Calu3 (cell line): ENCODE results near the gene MTARC2. TPM values are rescaled to one million over a fixed set of nuclear protein-coding genes. Genes with fewer than 3 reads are reported as not detected.

Experiments
- BruUV-seq: library from RNA; stranded (reverse); fragments of 400-500 nt; replicated peaks from 2 replicates; lab custom pipeline; 2021; lab: Mats Ljungman, UMichigan
- CTCF ChIA-PET: fragments of 300-600 bp; sonication (Branson Sonifier 250); formaldehyde crosslinking; loops from one replicate; lab custom pipeline; 2022; ENCODE audit warnings: antibody characterized with exemption; lab: Charles Lee
- DNase-seq: peaks from one replicate; pipeline ENCODE4 v3.0.0; 2022
- H3K27ac Mint-ChIP-seq: one replicate; pipeline ENCODE4 v1.8.0; 2022; ENCODE audit warnings: mixed read lengths; ENCODE audit not compliant: unreplicated experiment
- H3K27me3 Mint-ChIP-seq: one replicate; pipeline ENCODE4 v1.8.0; 2022; ENCODE audit warnings: mixed read lengths; ENCODE audit not compliant: unreplicated experiment
- H3K36me3 Mint-ChIP-seq: one replicate; pipeline ENCODE4 v1.8.0; 2022; ENCODE audit warnings: mild to moderate bottlenecking, moderate library complexity, mixed read lengths; ENCODE audit not compliant: insufficient read depth, unreplicated experiment
- H3K4me1 Mint-ChIP-seq: one replicate; pipeline ENCODE4 v1.8.0; 2022; ENCODE audit warnings: mild to moderate bottlenecking, low read depth, mixed read lengths; ENCODE audit not compliant: unreplicated experiment
- H3K4me3 Mint-ChIP-seq: one replicate; pipeline ENCODE4 v1.8.0; 2022; ENCODE audit warnings: mild to moderate bottlenecking, low read depth, moderate library complexity, mixed read lengths; ENCODE audit not compliant: unreplicated experiment
- H3K9me3 Mint-ChIP-seq: one replicate; pipeline ENCODE4 v1.8.0; 2022; ENCODE audit warnings: low read depth, mixed read lengths; ENCODE audit not compliant: unreplicated experiment
- intact Hi-C: fragments of 100-400 bp; cut with micrococcal nuclease; formaldehyde crosslinking; loops from one replicate; pipeline ENCODE4 v1.10.0; 2022; ENCODE audit not compliant: unreplicated experiment
- total RNA-seq: library from RNA; stranded (reverse); gene quantifications from 2 replicates; pipeline ENCODE4 v1.2.3, GENCODE V29; 2022
- TF ChIP-seq, protein P1 (sequence below): fragments of 200-600 bp; IDR thresholded peaks from one replicate; pipeline ENCODE4 v1.8.0; 2022; ENCODE audit warnings: antibody characterized with exemption; ENCODE audit not compliant: unreplicated experiment

The MTARC2 gene
- total RNA-seq, 1 experiment from 2014 or later: 16.4 TPM

DNA sequence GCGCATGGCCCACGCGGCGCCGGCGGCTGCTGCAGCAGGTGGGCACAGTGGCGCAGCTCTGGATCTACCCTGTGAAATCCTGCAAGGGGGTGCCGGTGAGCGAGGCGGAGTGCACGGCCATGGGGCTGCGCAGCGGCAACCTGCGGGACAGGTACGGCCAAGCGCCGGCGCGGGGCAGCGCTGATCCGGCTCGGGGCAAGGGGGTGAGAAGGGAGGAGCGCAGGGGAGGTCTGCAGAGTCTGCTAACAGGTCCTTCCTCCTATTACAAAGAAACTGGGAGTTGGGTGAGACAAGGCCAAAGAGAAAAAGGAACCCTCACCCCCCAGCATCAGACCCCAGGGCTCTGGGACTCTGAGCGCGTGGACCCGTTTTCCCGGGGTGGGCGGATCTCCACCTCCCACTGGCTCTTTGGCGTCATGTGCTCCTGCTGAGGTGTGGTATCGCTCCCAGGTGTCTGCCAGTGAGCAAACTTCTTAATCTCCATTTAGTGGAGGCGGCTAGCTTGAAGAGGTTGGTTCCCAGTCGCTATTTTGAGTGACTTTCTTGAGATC is 39.0 kb downstream of the MTARC2 start:
- TF ChIP-seq, protein P1, sequence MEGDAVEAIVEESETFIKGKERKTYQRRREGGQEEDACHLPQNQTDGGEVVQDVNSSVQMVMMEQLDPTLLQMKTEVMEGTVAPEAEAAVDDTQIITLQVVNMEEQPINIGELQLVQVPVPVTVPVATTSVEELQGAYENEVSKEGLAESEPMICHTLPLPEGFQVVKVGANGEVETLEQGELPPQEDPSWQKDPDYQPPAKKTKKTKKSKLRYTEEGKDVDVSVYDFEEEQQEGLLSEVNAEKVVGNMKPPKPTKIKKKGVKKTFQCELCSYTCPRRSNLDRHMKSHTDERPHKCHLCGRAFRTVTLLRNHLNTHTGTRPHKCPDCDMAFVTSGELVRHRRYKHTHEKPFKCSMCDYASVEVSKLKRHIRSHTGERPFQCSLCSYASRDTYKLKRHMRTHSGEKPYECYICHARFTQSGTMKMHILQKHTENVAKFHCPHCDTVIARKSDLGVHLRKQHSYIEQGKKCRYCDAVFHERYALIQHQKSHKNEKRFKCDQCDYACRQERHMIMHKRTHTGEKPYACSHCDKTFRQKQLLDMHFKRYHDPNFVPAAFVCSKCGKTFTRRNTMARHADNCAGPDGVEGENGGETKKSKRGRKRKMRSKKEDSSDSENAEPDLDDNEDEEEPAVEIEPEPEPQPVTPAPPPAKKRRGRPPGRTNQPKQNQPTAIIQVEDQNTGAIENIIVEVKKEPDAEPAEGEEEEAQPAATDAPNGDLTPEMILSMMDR: no peak
- DNase-seq: peak; percentile 80
- H3K27me3 Mint-ChIP-seq: no peaks in the 10 kb centered on the region
- peaks cover 18% of the 10 kb centered on the region for H3K4me1 Mint-ChIP-seq
- intact Hi-C loops: no loop called here
- H3K4me3 Mint-ChIP-seq: peak overlapping the region; percentile 93
- H3K36me3 Mint-ChIP-seq: peaks cover 26% of the 10 kb centered on the region
- CTCF ChIA-PET: interaction anchor here (0.6 to 1.4 kb wide), 5 partner anchors 11 to 515 kb away, joined by 3 to 4 read pairs (median 3); partner anchors contain the start of genes MTARC2 and RAB3GAP2
- no TSS peak for BruUV-seq
- H3K27ac Mint-ChIP-seq: peak overlapping the region; percentile 77
- H3K9me3 Mint-ChIP-seq: no peaks in the 10 kb centered on the region

DNA sequence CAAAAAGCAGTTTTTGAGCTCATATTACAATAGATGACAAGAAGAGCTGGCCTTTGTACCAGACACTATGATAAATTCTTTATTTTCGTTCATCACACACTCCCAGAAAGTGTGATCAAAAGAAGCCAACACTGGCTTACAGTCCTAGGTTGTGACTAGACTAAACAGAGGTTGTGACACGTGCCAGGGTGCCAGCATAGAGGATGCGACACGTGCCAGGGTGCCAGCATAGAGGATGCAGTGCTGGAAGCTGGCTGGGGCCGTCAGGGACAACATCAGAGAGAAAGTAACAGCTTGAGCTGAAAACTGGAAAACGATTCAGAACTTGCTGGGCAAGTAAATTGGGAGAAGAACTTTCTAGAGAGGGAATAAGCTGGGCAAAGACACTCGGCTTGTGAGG is 40.8 kb downstream of the MTARC2 start:
- Mint-ChIP-seq H3K27ac (no peak overlapping the region), H3K4me1 (peaks cover 18% of the 10 kb centered on the region), H3K9me3 (no peaks in the 10 kb centered on the region), H3K36me3 (peaks cover 30% of the 10 kb centered on the region), H3K4me3 (no peak overlapping the region), H3K27me3 (no peaks in the 10 kb centered on the region)
- TF ChIP-seq, protein P1: no peak
- CTCF ChIA-PET: interaction anchor here (0.7 kb wide), 1 partner anchor 155 kb away, joined by 5 read pairs; no protein-coding TSS in a partner anchor
- intact Hi-C loops: no loop called here
- no TSS peak for BruUV-seq
- DNase-seq: no peak

DNA sequence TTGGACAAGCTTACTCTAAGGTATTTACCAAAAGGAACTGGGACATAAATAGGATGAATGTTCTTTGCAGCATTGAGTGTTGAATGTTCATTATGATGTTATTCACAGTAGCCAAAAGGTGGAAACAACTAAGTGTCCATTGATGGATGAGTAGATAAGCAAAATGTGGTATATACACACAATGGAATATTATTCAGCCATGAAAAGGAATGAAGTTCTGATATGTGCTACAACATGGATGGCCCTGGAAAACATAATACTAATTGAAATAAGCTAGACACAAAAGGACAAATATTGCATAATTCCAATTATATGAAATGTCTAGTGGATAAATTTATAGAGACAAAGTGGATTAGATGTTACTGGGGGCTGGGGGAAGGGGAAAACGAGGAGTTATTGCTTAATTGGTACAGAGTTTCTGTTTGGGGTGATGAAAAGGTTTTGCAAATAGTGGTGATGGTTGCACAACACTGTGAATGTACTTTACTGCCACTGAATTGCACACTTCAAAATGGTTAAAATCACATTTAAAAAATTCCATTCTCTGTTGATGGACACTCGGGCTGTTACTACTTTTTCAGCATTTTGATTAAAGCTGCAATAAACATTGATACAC is 41.5 kb downstream of the MTARC2 start:
- no peaks in the 10 kb centered on the region for H3K9me3 Mint-ChIP-seq
- CTCF ChIA-PET: interaction anchor here (0.6 kb wide), 1 partner anchor 168 kb away, joined by 8 read pairs; no protein-coding TSS in a partner anchor
- no peaks in the 10 kb centered on the region for H3K27me3 Mint-ChIP-seq
- H3K36me3 Mint-ChIP-seq: peaks cover 30% of the 10 kb centered on the region
- H3K4me3 Mint-ChIP-seq: no peak overlapping the region
- no TSS peak for BruUV-seq
- peaks cover 18% of the 10 kb centered on the region for H3K4me1 Mint-ChIP-seq
- no peak for DNase-seq
- H3K27ac Mint-ChIP-seq: no peak overlapping the region
- TF ChIP-seq, protein P1: no peak
- intact Hi-C loops: no loop called here

DNA sequence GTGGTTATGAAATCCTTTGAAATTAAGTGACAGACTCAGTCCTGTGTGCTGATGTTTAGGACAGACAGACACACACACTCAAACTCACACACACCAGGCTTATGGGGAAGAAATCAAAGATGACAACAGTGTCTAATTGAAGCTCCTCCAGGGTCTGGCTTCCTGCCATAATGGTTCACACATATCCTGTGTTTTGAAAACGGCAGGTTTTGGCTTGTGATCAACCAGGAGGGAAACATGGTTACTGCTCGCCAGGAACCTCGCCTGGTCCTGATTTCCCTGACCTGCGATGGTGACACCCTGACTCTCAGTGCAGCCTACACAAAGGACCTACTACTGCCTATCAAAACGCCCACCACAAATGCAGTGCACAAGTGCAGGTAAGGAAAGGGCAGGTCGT is 43.2 kb downstream of the MTARC2 start:
- no peak overlapping the region for H3K27ac Mint-ChIP-seq
- intact Hi-C loops: no loop called here

More for the DNA sequence above, 43.2 kb downstream of the MTARC2 start:
- Mint-ChIP-seq H3K4me1 (peaks cover 18% of the 10 kb centered on the region), H3K36me3 (peaks cover 25% of the 10 kb centered on the region), H3K9me3 (no peaks in the 10 kb centered on the region), H3K4me3 (no peak overlapping the region), H3K27me3 (no peaks in the 10 kb centered on the region)
- TF ChIP-seq, protein P1: no peak
- DNase-seq: no peak
- BruUV-seq: no TSS peak
- CTCF ChIA-PET: interaction anchor here (0.6 kb wide), 1 partner anchor 102 kb away, joined by 3 read pairs; no protein-coding TSS in a partner anchor
